CD14-positive monocyte (primary cell): ENCODE measurements around the gene PAM. TPM values are rescaled to one million over a fixed set of nuclear protein-coding genes. Genes with fewer than 3 reads are reported as not detected.

Experiments used
- DNase-seq, 3 donors: peaks; one replicate each; pipeline ENCODE4 v3.0.0-alpha.2; 2011 to 2022
- H2AFZ ChIP-seq: 2 replicates; pipeline ENCODE4 v1.6.0; 2012; ENCODE audit warnings: mild to moderate bottlenecking, low read depth, low read length, inconsistent platforms; ENCODE audit not compliant: insufficient read depth, poor library complexity, severe bottlenecking
- H3K27ac ChIP-seq, 2 donors: 1 replicate in 1 of 2; 2 replicates in 1 of 2; pipeline ENCODE4 v1.5.1; 2012 to 2013; ENCODE audit warnings: low read length in 2 of 2, control low read depth in 1 of 2, inconsistent platforms in 1 of 2, low read depth in 1 of 2, mild to moderate bottlenecking in 1 of 2
- H3K27me3 ChIP-seq, 2 donors: one replicate each; pipeline versions ENCODE4 v1.6.0 to v1.6.1; 2011 to 2013; ENCODE audit warnings: low read length in 2 of 2; ENCODE audit not compliant: control insufficient read depth in 2 of 2, insufficient read depth in 2 of 2
- H3K36me3 ChIP-seq, 2 donors: replicated peaks in 1 of 2; 1 replicate in 1 of 2; 2 replicates in 1 of 2; pipeline versions ENCODE4 v1.5.1 to v1.6.1; 2012 to 2013; ENCODE audit warnings: low read length in 2 of 2, control low read depth in 1 of 2, inconsistent platforms in 1 of 2, mild to moderate bottlenecking in 1 of 2; ENCODE audit not compliant: insufficient read depth in 2 of 2, control insufficient read depth in 1 of 2
- H3K4me1 ChIP-seq, 2 donors: 1 replicate in 1 of 2; 2 replicates in 1 of 2; pipeline versions ENCODE4 v1.5.1 to v1.6.1; 2012 to 2013; ENCODE audit warnings: low read length in 2 of 2, control low read depth in 1 of 2, inconsistent platforms in 1 of 2, mild to moderate bottlenecking in 1 of 2, moderate library complexity in 1 of 2; ENCODE audit not compliant: insufficient read depth in 2 of 2, control insufficient read depth in 1 of 2
- H3K4me2 ChIP-seq: replicated peaks from 2 replicates; pipeline ENCODE3; 2012; ENCODE audit warnings: low read length, moderate library complexity, mild to moderate bottlenecking; ENCODE audit not compliant: poor library complexity, severe bottlenecking; ENCODE audit errors: extremely low read depth
- H3K4me3 ChIP-seq, 3 experiments: fragments of 200-600 bp in 1 of 3; sonication (generic) in 1 of 3; replicated peaks in 1 of 3; 1 replicate in 2 of 3; 2 replicates in 1 of 3; pipeline ENCODE4 v1.5.1; 2011 to 2013; ENCODE audit warnings: low read length in 3 of 3, mild to moderate bottlenecking in 3 of 3, control low read depth in 2 of 3, low read depth in 2 of 3, inconsistent platforms in 1 of 3, moderate library complexity in 1 of 3
- H3K79me2 ChIP-seq: 2 replicates; pipeline ENCODE4 v1.6.0; 2012; ENCODE audit warnings: mild to moderate bottlenecking, control low read depth, inconsistent platforms, low read length, moderate library complexity; ENCODE audit not compliant: insufficient read depth
- H3K9ac ChIP-seq: 2 replicates; pipeline ENCODE4 v1.6.0; 2017; ENCODE audit warnings: low read length, mild to moderate bottlenecking; ENCODE audit not compliant: insufficient read depth, poor library complexity, severe bottlenecking
- H3K9me3 ChIP-seq, 2 donors: replicated peaks in 1 of 2; 1 replicate in 1 of 2; 2 replicates in 1 of 2; pipeline versions ENCODE4 v1.5.1 to v1.6.1; 2012 to 2013; ENCODE audit warnings: low read length in 2 of 2, control low read depth in 1 of 2; ENCODE audit not compliant: control insufficient read depth in 1 of 2, insufficient read depth in 1 of 2
- H4K20me1 ChIP-seq: 2 replicates; pipeline ENCODE4 v1.6.0; 2012; ENCODE audit warnings: mild to moderate bottlenecking, low read length, control low read depth, moderate library complexity; ENCODE audit not compliant: insufficient read depth
- H3K27ac Mint-ChIP-seq, 7 donors: one replicate each; pipeline ENCODE4 v1.8.0; 2020; ENCODE audit warnings: mild to moderate bottlenecking in 7 of 7, mixed read lengths in 7 of 7, moderate library complexity in 6 of 7, inconsistent platforms in 2 of 7
- H3K27me3 Mint-ChIP-seq, 3 donors: one replicate each; pipeline ENCODE4 v1.8.0; 2021 to 2022; ENCODE audit warnings: low read depth in 3 of 3, mild to moderate bottlenecking in 3 of 3, mixed read lengths in 3 of 3, moderate library complexity in 3 of 3, inconsistent platforms in 1 of 3
- H3K36me3 Mint-ChIP-seq, 2 donors: one replicate each; pipeline ENCODE4 v1.8.0; 2020; ENCODE audit warnings: mixed read lengths in 2 of 2, inconsistent platforms in 1 of 2, mild to moderate bottlenecking in 1 of 2
- H3K4me1 Mint-ChIP-seq: one replicate; pipeline ENCODE4 v1.8.0; 2020; ENCODE audit warnings: mild to moderate bottlenecking, mixed read lengths
- H3K4me3 Mint-ChIP-seq, 2 donors: one replicate each; pipeline ENCODE4 v1.8.0; 2020; ENCODE audit warnings: mild to moderate bottlenecking in 2 of 2, mixed read lengths in 2 of 2, moderate library complexity in 1 of 2
- H3K9me3 Mint-ChIP-seq, 7 donors: one replicate each; pipeline ENCODE4 v1.8.0; 2020 to 2022; ENCODE audit warnings: mixed read lengths in 7 of 7, mild to moderate bottlenecking in 6 of 7, moderate library complexity in 6 of 7, inconsistent platforms in 2 of 7
- intact Hi-C, 2 donors: fragments of 100-400 bp; cut with micrococcal nuclease; formaldehyde crosslinking; loops; one replicate each; pipeline versions ENCODE4 v1.15.0 to v1.15.1; 2023
- polyA plus RNA-seq, 3 donors: library from polyadenylated mRNA; depleted of rRNA in 1 of 3; unstranded in 2 of 3; stranded (reverse) in 1 of 3; fragments of 300-500 nt in 2 of 3; fragments of >200 nt in 1 of 3; fragmentation: Illumina TruSeq in 2 of 3; gene quantifications; 1 replicate in 2 of 3; 2 replicates in 1 of 3; pipeline ENCODE4 v1.2.3, GENCODE V29; 2012 to 2021
- TF ChIP-seq, protein P1 (sequence below): fragments of 200-600 bp; IDR thresholded peaks from one replicate; pipeline ENCODE4 v1.8.0; 2022; ENCODE audit warnings: antibody characterized with exemption, mild to moderate bottlenecking

Gene PAM
- polyA plus RNA-seq, 3 donors, result 11.8 to 27.4 (median 12.8) TPM

DNA sequence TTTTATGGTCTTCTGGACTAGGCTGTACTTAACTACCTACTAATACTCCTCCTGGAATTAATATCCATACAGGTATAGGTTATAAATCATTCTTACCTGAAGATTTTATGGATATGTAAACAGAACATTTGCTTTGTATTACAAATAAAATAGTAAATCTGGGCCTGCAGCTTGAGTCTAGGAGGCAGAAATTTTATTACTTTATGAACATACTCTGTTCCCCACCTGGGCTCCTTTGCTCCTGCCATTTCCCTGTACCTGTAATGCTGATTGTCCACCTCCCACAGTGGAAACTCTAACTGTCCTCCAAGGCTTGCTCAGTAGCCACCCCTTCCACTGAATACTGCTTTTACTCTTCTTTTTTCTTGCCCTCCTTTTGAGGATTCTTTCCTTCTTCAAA lies 108.0 kb downstream of the PAM start:
- intact Hi-C loops, result no loop called here
- H3K9me3 Mint-ChIP-seq, result no peaks in the 10 kb centered on the region

DNA sequence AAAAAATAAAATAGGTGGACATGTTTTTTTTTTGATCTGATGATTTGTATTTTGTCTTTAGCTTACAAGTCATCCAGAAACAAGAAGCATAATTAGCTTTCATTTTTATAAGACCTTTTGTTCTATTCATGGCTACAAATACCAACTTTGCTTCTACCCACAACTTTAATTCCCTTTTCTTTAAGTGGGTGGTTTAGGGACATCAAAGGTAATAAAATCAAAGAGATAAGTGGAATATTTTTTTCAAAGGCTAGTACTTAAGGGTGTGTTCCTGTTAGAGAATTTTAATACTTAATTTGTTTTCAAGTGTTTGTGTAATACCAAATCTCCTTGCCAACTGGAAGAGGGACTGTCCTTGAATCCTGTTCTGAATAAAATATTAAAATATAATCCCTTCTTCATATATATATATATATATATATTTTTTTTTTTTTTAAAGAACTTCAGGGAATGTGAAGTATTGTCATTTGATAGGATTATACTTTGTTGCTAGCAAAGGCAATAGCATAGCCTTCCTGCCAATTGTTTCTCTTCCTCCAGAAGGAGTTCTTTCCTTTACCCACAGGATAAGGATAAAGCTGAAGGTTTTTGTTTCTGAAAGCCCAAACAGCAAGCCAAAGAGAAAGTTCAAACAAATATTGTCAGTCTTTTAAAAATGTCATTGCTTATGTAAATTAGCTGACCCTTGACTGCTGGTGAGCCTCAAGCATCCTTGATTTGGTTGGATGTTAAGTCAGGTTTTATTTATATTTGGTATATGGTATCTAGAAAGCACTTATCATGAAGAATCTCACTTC lies 108.9 kb downstream of the PAM start:
- no peak for DNase-seq
- H3K27ac ChIP-seq, result no peak overlapping the region
- peaks cover 22% of the 10 kb centered on the region for H3K4me1 Mint-ChIP-seq
- H3K27me3 Mint-ChIP-seq, result peaks cover 0 to 5% (median 3%) of the 10 kb centered on the region in 3 donors
- H3K79me2 ChIP-seq, result no peaks in the 10 kb centered on the region
- H3K27me3 ChIP-seq, result no peaks in the 10 kb centered on the region
- no peak overlapping the region for H3K27ac Mint-ChIP-seq
- no peak overlapping the region for H3K9ac ChIP-seq
- H3K4me1 ChIP-seq, result peaks cover 7 to 20% of the 10 kb centered on the region in 2 donors
- no peaks in the 10 kb centered on the region for H4K20me1 ChIP-seq
- intact Hi-C loops, result no loop called here
- no peaks in the 10 kb centered on the region for H3K36me3 ChIP-seq
- no peak overlapping the region for H3K4me2 ChIP-seq
- peaks cover 0 to 1% of the 10 kb centered on the region in 2 donors for H3K36me3 Mint-ChIP-seq
- H3K9me3 ChIP-seq, result no peaks in the 10 kb centered on the region
- H3K4me3 Mint-ChIP-seq, result no peak overlapping the region
- H3K4me3 ChIP-seq, result no peak overlapping the region
- TF ChIP-seq, protein P1, sequence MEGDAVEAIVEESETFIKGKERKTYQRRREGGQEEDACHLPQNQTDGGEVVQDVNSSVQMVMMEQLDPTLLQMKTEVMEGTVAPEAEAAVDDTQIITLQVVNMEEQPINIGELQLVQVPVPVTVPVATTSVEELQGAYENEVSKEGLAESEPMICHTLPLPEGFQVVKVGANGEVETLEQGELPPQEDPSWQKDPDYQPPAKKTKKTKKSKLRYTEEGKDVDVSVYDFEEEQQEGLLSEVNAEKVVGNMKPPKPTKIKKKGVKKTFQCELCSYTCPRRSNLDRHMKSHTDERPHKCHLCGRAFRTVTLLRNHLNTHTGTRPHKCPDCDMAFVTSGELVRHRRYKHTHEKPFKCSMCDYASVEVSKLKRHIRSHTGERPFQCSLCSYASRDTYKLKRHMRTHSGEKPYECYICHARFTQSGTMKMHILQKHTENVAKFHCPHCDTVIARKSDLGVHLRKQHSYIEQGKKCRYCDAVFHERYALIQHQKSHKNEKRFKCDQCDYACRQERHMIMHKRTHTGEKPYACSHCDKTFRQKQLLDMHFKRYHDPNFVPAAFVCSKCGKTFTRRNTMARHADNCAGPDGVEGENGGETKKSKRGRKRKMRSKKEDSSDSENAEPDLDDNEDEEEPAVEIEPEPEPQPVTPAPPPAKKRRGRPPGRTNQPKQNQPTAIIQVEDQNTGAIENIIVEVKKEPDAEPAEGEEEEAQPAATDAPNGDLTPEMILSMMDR, result no peak
- no peak overlapping the region for H2AFZ ChIP-seq
- H3K9me3 Mint-ChIP-seq, result no peaks in the 10 kb centered on the region

More for the DNA sequence above, 108.0 kb downstream of the PAM start:
- Mint-ChIP-seq H3K36me3 (no peaks in the 10 kb centered on the region), H3K27me3 (peaks cover 0 to 5% (median 3%) of the 10 kb centered on the region in 3 donors), H3K4me3 (no peak overlapping the region), H3K4me1 (peaks cover 18% of the 10 kb centered on the region), H3K27ac (peak overlapping the region in 1 of 7 donors; percentile 80)
- no peak for DNase-seq
- no peaks in the 10 kb centered on the region for H4K20me1 ChIP-seq
- H3K4me2 ChIP-seq, result no peak overlapping the region
- no peak overlapping the region for H3K27ac ChIP-seq
- peaks cover 5 to 15% of the 10 kb centered on the region in 2 donors for H3K4me1 ChIP-seq
- H3K9ac ChIP-seq, result no peak overlapping the region
- no peak overlapping the region for H3K4me3 ChIP-seq
- no peaks in the 10 kb centered on the region for H3K27me3 ChIP-seq
- H3K9me3 ChIP-seq, result no peaks in the 10 kb centered on the region
- no peak overlapping the region for H2AFZ ChIP-seq
- TF ChIP-seq, protein P1, result no peak
- no peaks in the 10 kb centered on the region for H3K36me3 ChIP-seq
- H3K79me2 ChIP-seq, result no peaks in the 10 kb centered on the region
